Ascending aorta (tissue), 2 donors: ENCODE data around the gene TMIE. TPM values are rescaled to one million over a fixed set of nuclear protein-coding genes. Genes with fewer than 3 reads are reported as not detected.

Experiments used
- DNase-seq, 2 donors: peaks; one replicate each; pipeline ENCODE4 v3.0.0-alpha.2; 2019; ENCODE audit warnings: low spot score in 2 of 2
- H3K27ac ChIP-seq, 2 donors: fragments of 200-600 bp; sonication (generic); one replicate each; pipeline ENCODE4 v1.5.1; 2016 to 2017; ENCODE audit warnings: mild to moderate bottlenecking in 1 of 2
- H3K27me3 ChIP-seq: fragments of 200-600 bp; sonication (generic); one replicate; pipeline ENCODE4 v1.5.1; 2017
- H3K36me3 ChIP-seq, 2 donors: fragments of 200-600 bp; sonication (generic); one replicate each; pipeline ENCODE4 v1.5.1; 2016
- H3K4me1 ChIP-seq, 2 donors: fragments of 200-600 bp; sonication (generic); one replicate each; pipeline ENCODE4 v1.5.1; 2016 to 2017; ENCODE audit warnings: mild to moderate bottlenecking in 1 of 2
- H3K4me3 ChIP-seq, 2 donors: fragments of 200-600 bp; sonication (generic); one replicate each; pipeline ENCODE4 v1.5.1; 2016 to 2017; ENCODE audit warnings: mild to moderate bottlenecking in 1 of 2
- H3K9me3 ChIP-seq, 2 donors: fragments of 200-600 bp; sonication (generic); one replicate each; pipeline ENCODE4 v1.5.1; 2016
- CTCF ChIP-seq, 3 experiments: fragments of 200-600 bp in 2 of 3; fragments of 450-650 bp in 1 of 3; sonication (generic) in 2 of 3; IDR thresholded peaks; one replicate each; pipeline ENCODE4 v1.5.1; 2016 to 2019; ENCODE audit warnings: antibody characterized with exemption in 3 of 3, mild to moderate bottlenecking in 1 of 3, moderate library complexity in 1 of 3
- intact Hi-C: fragments of 100-400 bp; cut with DNase I; formaldehyde crosslinking; loops from one replicate; pipeline ENCODE4 v1.15.1; 2023
- total RNA-seq: library from RNA; depleted of rRNA; stranded (reverse); fragments of >200 nt; gene quantifications from one replicate; pipeline ENCODE4 v1.1.0, GENCODE V29; 2016

The TMIE gene
- total RNA-seq, 1 donor from 2014 or later, result 8.5 TPM

GRCh38 chr3:46670891-46671427 lies 30.2 kb upstream of the TMIE start:
- intact Hi-C loops, result no loop called here
- Histone ChIP-seq H3K4me1 (no peaks in the 10 kb centered on the region), H3K9me3 (no peaks in the 10 kb centered on the region), H3K36me3 (peaks cover 0 to 29% of the 10 kb centered on the region in 2 donors), H3K27ac (no peak overlapping the region), H3K4me3 (no peak overlapping the region), H3K27me3 (no peaks in the 10 kb centered on the region)
- TF ChIP-seq CTCF (IDR thresholded peaks at IDR 0.05), result no peak
- DNase-seq, result peak; percentile 1 to 40

- Histone ChIP-seq H3K36me3 (peaks cover 0 to 32% of the 10 kb centered on the region in 2 donors), H3K27ac (no peak overlapping the region), H3K9me3 (no peaks in the 10 kb centered on the region), H3K4me1 (no peaks in the 10 kb centered on the region), H3K27me3 (no peaks in the 10 kb centered on the region), H3K4me3 (no peak overlapping the region)
- intact Hi-C loops, result no loop called here
- peak; percentile 5 to 57 for DNase-seq
- TF ChIP-seq CTCF (IDR thresholded peaks at IDR 0.05), result no peak
Measured at GRCh38 chr3:46671541-46672348, 29.4 kb upstream of the TMIE start.

GRCh38 chr3:46672349-46672695 lies 28.9 kb upstream of the TMIE start:
- no peak overlapping the region for H3K27ac ChIP-seq
- H3K36me3 ChIP-seq, result peaks cover 0 to 32% of the 10 kb centered on the region in 2 donors
- no peak for TF ChIP-seq CTCF (IDR thresholded peaks at IDR 0.05)
- peak in 1 of 2 donors; percentile 47 for DNase-seq
- no peaks in the 10 kb centered on the region for H3K4me1 ChIP-seq
- H3K9me3 ChIP-seq, result no peaks in the 10 kb centered on the region
- intact Hi-C loops, result no loop called here
- no peaks in the 10 kb centered on the region for H3K27me3 ChIP-seq
- H3K4me3 ChIP-seq, result no peak overlapping the region

- H3K36me3 ChIP-seq, result peaks cover 0 to 32% of the 10 kb centered on the region in 2 donors
- no peaks in the 10 kb centered on the region for H3K9me3 ChIP-seq
- TF ChIP-seq CTCF (IDR thresholded peaks at IDR 0.05), result no peak
- intact Hi-C loops, result no loop called here
- DNase-seq, result peak in 1 of 2 donors; percentile 60
- H3K27me3 ChIP-seq, result no peaks in the 10 kb centered on the region
- no peak overlapping the region for H3K27ac ChIP-seq
- H3K4me3 ChIP-seq, result no peak overlapping the region
- no peaks in the 10 kb centered on the region for H3K4me1 ChIP-seq
Measured at GRCh38 chr3:46673151-46674030, 27.8 kb upstream of the TMIE start.

- no peaks in the 10 kb centered on the region for H3K27me3 ChIP-seq
- H3K36me3 ChIP-seq, result peaks cover 0 to 36% of the 10 kb centered on the region in 2 donors
- no peak overlapping the region for H3K4me3 ChIP-seq
- no peak for TF ChIP-seq CTCF (IDR thresholded peaks at IDR 0.05)
- intact Hi-C loops, result no loop called here
- H3K4me1 ChIP-seq, result no peaks in the 10 kb centered on the region
- no peak overlapping the region for H3K27ac ChIP-seq
- DNase-seq, result peak in 1 of 2 donors; percentile 49
- no peaks in the 10 kb centered on the region for H3K9me3 ChIP-seq
Measured at GRCh38 chr3:46674031-46674845, 27.0 kb upstream of the TMIE start.
